ENCODE results near the gene VRK3.

Gene VRK3

DNA sequence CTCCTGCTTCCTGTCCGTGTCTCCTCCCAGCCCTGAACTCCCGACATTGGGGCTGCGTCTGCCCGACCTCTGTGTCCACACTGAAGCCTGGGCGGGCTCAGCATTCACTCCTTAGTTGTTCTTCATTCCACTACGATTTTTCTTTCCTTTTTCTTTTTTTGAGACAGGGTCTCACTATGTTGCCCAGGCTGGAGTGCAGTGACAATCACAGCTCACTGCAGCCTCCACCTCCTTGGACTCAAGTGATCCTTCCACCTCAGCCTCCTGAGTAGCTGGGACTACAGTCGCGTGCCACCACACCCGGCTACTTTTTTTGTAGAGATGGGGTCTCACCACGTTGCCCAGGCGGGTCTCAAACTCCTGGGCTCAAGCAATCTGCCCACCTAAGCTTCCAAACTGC lies 40.7 kb downstream of the VRK3 start:
- DNase-seq (no peak), ATAC-seq (ENCODE audit: insufficient read depth, low read depth) (no peak)
- peaks cover 51% of the 10 kb centered on the region for H3K36me3 ChIP-seq (ENCODE audit: insufficient read depth, low read length)
- no peak for TF ChIP-seq EZH2 (IDR thresholded peaks at IDR 0.05; ENCODE audit: borderline replicate concordance, low read depth, low read length, severe bottlenecking)
- TF ChIP-seq, protein P1, sequence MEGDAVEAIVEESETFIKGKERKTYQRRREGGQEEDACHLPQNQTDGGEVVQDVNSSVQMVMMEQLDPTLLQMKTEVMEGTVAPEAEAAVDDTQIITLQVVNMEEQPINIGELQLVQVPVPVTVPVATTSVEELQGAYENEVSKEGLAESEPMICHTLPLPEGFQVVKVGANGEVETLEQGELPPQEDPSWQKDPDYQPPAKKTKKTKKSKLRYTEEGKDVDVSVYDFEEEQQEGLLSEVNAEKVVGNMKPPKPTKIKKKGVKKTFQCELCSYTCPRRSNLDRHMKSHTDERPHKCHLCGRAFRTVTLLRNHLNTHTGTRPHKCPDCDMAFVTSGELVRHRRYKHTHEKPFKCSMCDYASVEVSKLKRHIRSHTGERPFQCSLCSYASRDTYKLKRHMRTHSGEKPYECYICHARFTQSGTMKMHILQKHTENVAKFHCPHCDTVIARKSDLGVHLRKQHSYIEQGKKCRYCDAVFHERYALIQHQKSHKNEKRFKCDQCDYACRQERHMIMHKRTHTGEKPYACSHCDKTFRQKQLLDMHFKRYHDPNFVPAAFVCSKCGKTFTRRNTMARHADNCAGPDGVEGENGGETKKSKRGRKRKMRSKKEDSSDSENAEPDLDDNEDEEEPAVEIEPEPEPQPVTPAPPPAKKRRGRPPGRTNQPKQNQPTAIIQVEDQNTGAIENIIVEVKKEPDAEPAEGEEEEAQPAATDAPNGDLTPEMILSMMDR (IDR thresholded peaks at IDR 0.05; ENCODE audit: borderline replicate concordance, extremely low read depth, low read length, poor library complexity, severe bottlenecking): no peak
- H3K79me2 ChIP-seq (ENCODE audit: insufficient read depth, low read length): no peaks in the 10 kb centered on the region
- no peak overlapping the region for H3K4me2 ChIP-seq (ENCODE audit: insufficient read depth, low read length)
- no peak overlapping the region for H3K27ac ChIP-seq (ENCODE audit: low read length)
- no peak overlapping the region for H2AFZ ChIP-seq (ENCODE audit: low read depth, low read length)
- H3K4me1 ChIP-seq (ENCODE audit: insufficient read depth, low read length): no peaks in the 10 kb centered on the region
- no peaks in the 10 kb centered on the region for H3K27me3 ChIP-seq (ENCODE audit: insufficient read depth, low read length, poor library complexity)
- H3K4me3 ChIP-seq (ENCODE audit: low read depth in 1 of 2, low read length in 2 of 2): no peak overlapping the region
- no peak overlapping the region for H3K9ac ChIP-seq (ENCODE audit: low read depth, low read length)
- peaks cover 54% of the 10 kb centered on the region for H4K20me1 ChIP-seq (ENCODE audit: insufficient read depth, low read length)
- H3K9me3 ChIP-seq (ENCODE audit: insufficient read depth, low read length, severe bottlenecking): no peaks in the 10 kb centered on the region

DNA sequence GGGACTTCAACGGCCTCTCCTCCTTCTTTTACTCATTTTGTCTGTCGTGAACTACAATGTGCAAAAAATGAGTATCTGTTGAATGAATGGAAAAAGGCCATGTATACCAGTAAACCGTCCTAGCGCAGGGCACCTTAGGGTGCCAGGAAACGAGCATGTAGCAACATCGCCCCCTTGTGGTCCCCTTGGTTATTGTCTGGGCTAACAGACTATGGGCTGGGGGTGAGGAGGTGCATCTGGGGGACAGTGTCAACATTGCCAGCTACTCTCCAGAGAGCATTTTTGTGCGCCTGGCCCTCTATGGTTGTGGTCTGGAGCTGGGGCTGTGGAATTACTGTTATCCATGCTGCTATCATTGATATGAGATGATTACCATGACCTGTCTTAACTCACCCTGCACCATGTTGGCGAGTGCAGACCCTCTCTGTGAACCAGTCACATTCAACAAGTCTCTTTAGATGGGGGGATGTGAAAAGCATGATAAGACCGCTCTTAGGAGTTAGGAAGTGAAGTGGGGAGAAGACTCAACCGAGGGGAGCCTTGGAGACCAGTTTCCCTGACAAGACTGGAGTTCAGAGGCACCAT lies 41.4 kb downstream of the VRK3 start:
- DNase-seq: peak; percentile 72
- no peak overlapping the region for H3K4me2 ChIP-seq (ENCODE audit: insufficient read depth, low read length)
- peaks cover 49% of the 10 kb centered on the region for H3K36me3 ChIP-seq (ENCODE audit: insufficient read depth, low read length)
- no peak overlapping the region for H3K9ac ChIP-seq (ENCODE audit: low read depth, low read length)
- TF ChIP-seq, protein P1 (IDR thresholded peaks at IDR 0.05; ENCODE audit: borderline replicate concordance, extremely low read depth, low read length, poor library complexity, severe bottlenecking): peak; percentile 95
- no peak for TF ChIP-seq EZH2 (IDR thresholded peaks at IDR 0.05; ENCODE audit: borderline replicate concordance, low read depth, low read length, severe bottlenecking)
- H3K4me1 ChIP-seq (ENCODE audit: insufficient read depth, low read length): no peaks in the 10 kb centered on the region
- H3K4me3 ChIP-seq (ENCODE audit: low read depth in 1 of 2, low read length in 2 of 2): no peak overlapping the region
- no peaks in the 10 kb centered on the region for H3K9me3 ChIP-seq (ENCODE audit: insufficient read depth, low read length, severe bottlenecking)
- H4K20me1 ChIP-seq (ENCODE audit: insufficient read depth, low read length): peaks cover 50% of the 10 kb centered on the region
- H2AFZ ChIP-seq (ENCODE audit: low read depth, low read length): no peak overlapping the region
- no peaks in the 10 kb centered on the region for H3K27me3 ChIP-seq (ENCODE audit: insufficient read depth, low read length, poor library complexity)
- H3K27ac ChIP-seq (ENCODE audit: low read length): no peak overlapping the region
- ATAC-seq (ENCODE audit: insufficient read depth, low read depth): peak; percentile 67
- no peaks in the 10 kb centered on the region for H3K79me2 ChIP-seq (ENCODE audit: insufficient read depth, low read length)

DNA sequence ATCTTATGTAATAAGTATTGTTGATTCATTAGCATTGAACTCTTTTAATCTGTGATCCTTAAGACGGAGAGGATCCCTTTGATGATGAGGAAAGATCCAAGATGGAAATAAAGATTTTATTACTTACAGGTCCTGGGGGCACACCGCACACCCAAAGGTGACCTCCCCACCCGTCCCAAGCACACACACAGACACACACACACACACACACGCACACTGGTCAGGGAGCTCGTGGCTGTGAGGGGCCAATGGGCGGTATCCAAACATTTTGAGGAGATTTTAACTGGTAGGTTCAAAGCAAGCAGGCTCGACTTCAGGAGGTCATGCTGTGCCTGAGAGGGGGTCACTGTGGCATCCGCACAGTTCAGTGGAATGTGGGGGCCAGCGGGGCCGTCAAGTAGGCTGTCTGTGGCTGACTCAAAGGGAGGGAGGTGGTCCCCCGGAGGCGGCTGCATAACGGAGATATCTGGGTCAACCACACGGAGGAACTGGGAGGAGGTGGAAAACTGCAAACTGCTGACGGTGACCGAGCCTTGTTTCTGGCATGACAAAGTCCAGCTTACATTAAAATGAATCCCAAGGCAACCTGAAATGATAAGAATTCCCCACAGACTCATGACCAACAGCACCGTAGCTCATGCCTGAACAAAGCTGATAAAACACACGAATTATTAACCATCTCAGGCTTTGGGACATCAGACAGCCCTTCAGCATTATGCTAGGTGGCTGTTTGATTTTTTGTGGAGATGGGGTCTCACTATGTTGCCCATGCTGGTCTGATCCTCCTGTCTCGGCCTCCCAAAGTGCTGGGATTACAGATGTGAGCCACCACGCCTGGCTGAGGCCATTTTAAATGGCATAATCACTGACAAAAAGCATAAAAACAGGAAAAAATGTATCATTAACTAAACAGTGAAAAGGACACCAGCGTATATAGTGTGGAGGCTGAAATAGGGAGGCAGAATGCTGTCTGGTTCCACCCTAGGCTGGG lies 43.3 kb downstream of the VRK3 start:
- Histone ChIP-seq H3K4me3 (ENCODE audit: low read depth in 1 of 2, low read length in 2 of 2) (no peak overlapping the region), H2AFZ (ENCODE audit: low read depth, low read length) (no peak overlapping the region), H3K9me3 (ENCODE audit: insufficient read depth, low read length, severe bottlenecking) (no peaks in the 10 kb centered on the region), H4K20me1 (ENCODE audit: insufficient read depth, low read length) (peaks cover 37% of the 10 kb centered on the region), H3K79me2 (ENCODE audit: insufficient read depth, low read length) (no peaks in the 10 kb centered on the region), H3K9ac (ENCODE audit: low read depth, low read length) (no peak overlapping the region), H3K27ac (ENCODE audit: low read length) (no peak overlapping the region), H3K4me2 (ENCODE audit: insufficient read depth, low read length) (no peak overlapping the region), H3K36me3 (ENCODE audit: insufficient read depth, low read length) (peaks cover 50% of the 10 kb centered on the region), H3K4me1 (ENCODE audit: insufficient read depth, low read length) (no peaks in the 10 kb centered on the region), H3K27me3 (ENCODE audit: insufficient read depth, low read length, poor library complexity) (no peaks in the 10 kb centered on the region)
- DNase-seq (no peak), ATAC-seq (ENCODE audit: insufficient read depth, low read depth) (no peak)
- TF ChIP-seq EZH2 (IDR thresholded peaks at IDR 0.05; ENCODE audit: borderline replicate concordance, low read depth, low read length, severe bottlenecking): no peak
- TF ChIP-seq, protein P1 (IDR thresholded peaks at IDR 0.05; ENCODE audit: borderline replicate concordance, extremely low read depth, low read length, poor library complexity, severe bottlenecking): no peak
